HCT116 (cell line): ENCODE measurements around the gene TMEM132D. TPM values are rescaled to one million over a fixed set of nuclear protein-coding genes. Genes with fewer than 3 reads are reported as not detected.

Experiments
- ATAC-seq: fragments of 200-7000 bp; cut with Tn5 transposase; 2 replicates; pipeline ENCODE4 v1.9.1; 2020; ENCODE audit warnings: mild to moderate bottlenecking, moderate library complexity
- BruUV-seq: library from RNA; stranded (reverse); fragments of 400-500 nt; replicated peaks from 2 replicates; lab custom pipeline; 2021; lab: Mats Ljungman, UMichigan
- CTCF ChIA-PET: fragments of 300-600 bp; sonication (Branson Sonifier 250); formaldehyde crosslinking; loops from one replicate; lab custom pipeline; 2021; ENCODE audit warnings: antibody characterized with exemption; lab: Charles Lee
- POLR2A ChIA-PET: fragments of 300-600, 350-600 bp; sonication (Branson Sonifier 250); formaldehyde crosslinking; loops from one replicate; lab custom pipeline; 2021; ENCODE audit warnings: antibody characterized with exemption; lab: Charles Lee
- RAD21 ChIA-PET, 2 experiments: fragments of 300-600 bp; sonication (Branson Sonifier 250); formaldehyde crosslinking; loops; one replicate each; lab custom pipeline; 2023; ENCODE audit warnings: low total read pairs in 2 of 2; ENCODE audit not compliant: uncharacterized antibody in 2 of 2, unreplicated experiment in 2 of 2, low non-redundant PET in 1 of 2; lab: Charles Lee
- DNase-seq: peaks from one replicate; pipeline ENCODE4 v3.0.0-alpha.2; 2010; ENCODE audit warnings: low read depth, low spot score
- H2AFZ ChIP-seq: fragments of 200-600 bp; shearing (Covaris generic), sonication (generic); 2 replicates; pipeline ENCODE4 v1.6.1; 2017; ENCODE audit warnings: low read depth, mixed run types, mixed read lengths, antibody characterized with exemption, low read length; ENCODE audit not compliant: poor library complexity, severe bottlenecking
- H3K27ac ChIP-seq: 2 replicates; pipeline ENCODE4 v1.5.1; 2012; ENCODE audit warnings: low read depth, low read length
- H3K27me3 ChIP-seq: fragments of 200-600 bp; sonication (generic); 2 replicates; pipeline ENCODE4 v1.6.1; 2016; ENCODE audit warnings: mixed run types, low read length, mixed read lengths; ENCODE audit not compliant: insufficient read depth
- H3K36me3 ChIP-seq, 2 experiments: fragments of 200-500 bp in 1 of 2; fragments of 200-600 bp in 1 of 2; sonication (Bioruptor generic) in 1 of 2; sonication (generic) in 1 of 2; 2 replicates each; pipeline versions ENCODE4 v1.5.1 to v1.6.1; 2014 to 2016; ENCODE audit warnings: low read length in 2 of 2, inconsistent platforms in 1 of 2, mixed read lengths in 1 of 2, mixed run types in 1 of 2; ENCODE audit not compliant: insufficient read depth in 2 of 2, control insufficient read depth in 1 of 2
- H3K4me1 ChIP-seq, 2 experiments: fragments of 200-600 bp in 1 of 2; sonication (generic) in 1 of 2; 2 replicates each; pipeline versions ENCODE4 v1.5.1 to v1.6.1; 2012 to 2017; ENCODE audit warnings: low read length in 2 of 2, inconsistent platforms in 1 of 2, mild to moderate bottlenecking in 1 of 2, mixed read lengths in 1 of 2, mixed run types in 1 of 2, moderate library complexity in 1 of 2; ENCODE audit not compliant: insufficient read depth in 2 of 2, control insufficient read depth in 1 of 2
- H3K4me2 ChIP-seq: fragments of 200-600 bp; sonication (generic); 2 replicates; pipeline ENCODE4 v1.6.1; 2017; ENCODE audit warnings: mixed run types, low read length, mixed read lengths
- H3K4me3 ChIP-seq, 2 experiments: fragments of 200-600 bp in 1 of 2; sonication (generic) in 1 of 2; replicated peaks in 1 of 2; 2 replicates each; pipeline ENCODE4 v1.5.1; 2011 to 2016; ENCODE audit warnings: low read length in 2 of 2, control low read depth in 1 of 2, low read depth in 1 of 2, mild to moderate bottlenecking in 1 of 2, mixed read lengths in 1 of 2, mixed run types in 1 of 2
- H3K79me2 ChIP-seq: fragments of 200-600 bp; sonication (generic); 2 replicates; pipeline ENCODE4 v1.6.1; 2017; ENCODE audit warnings: mild to moderate bottlenecking, mixed run types, low read length, moderate library complexity, mixed read lengths; ENCODE audit not compliant: insufficient read depth
- H3K9ac ChIP-seq: fragments of 200-600 bp; sonication (generic); 2 replicates; pipeline ENCODE4 v1.6.1; 2016; ENCODE audit warnings: low read length, mixed read lengths
- H3K9me2 ChIP-seq: fragments of 200-600 bp; sonication (generic), shearing (Covaris generic); 2 replicates; pipeline ENCODE4 v1.6.1; 2017; ENCODE audit warnings: mixed run types, mild to moderate bottlenecking, moderate library complexity; ENCODE audit not compliant: insufficient read depth
- H3K9me3 ChIP-seq, 2 experiments: fragments of 200-500 bp in 1 of 2; fragments of 200-600 bp in 1 of 2; sonication (Bioruptor generic) in 1 of 2; sonication (generic) in 1 of 2; 2 replicates each; pipeline ENCODE4 v1.6.1; 2014 to 2017; ENCODE audit warnings: low read length in 2 of 2, mixed read lengths in 2 of 2, inconsistent platforms in 1 of 2, low read depth in 1 of 2, mild to moderate bottlenecking in 1 of 2, mixed run types in 1 of 2, moderate library complexity in 1 of 2; ENCODE audit not compliant: control insufficient read depth in 1 of 2, insufficient read depth in 1 of 2
- H4K20me1 ChIP-seq: fragments of 200-600 bp; sonication (generic), shearing (Covaris generic); 2 replicates; pipeline ENCODE4 v1.6.1; 2017; ENCODE audit warnings: mixed run types, mild to moderate bottlenecking, moderate library complexity; ENCODE audit not compliant: insufficient read depth
- CBX3 ChIP-seq: IDR thresholded peaks from 2 replicates; pipeline ENCODE4 v1.6.1; 2012; ENCODE audit warnings: low read depth
- EGR1 ChIP-seq: IDR thresholded peaks from 2 replicates; pipeline ENCODE4 v1.6.1; 2012; ENCODE audit warnings: low read depth
- EZH2phosphoT487 ChIP-seq: fragments of 200-600 bp; IDR thresholded peaks from 2 replicates; pipeline ENCODE4 v1.6.1; 2018; ENCODE audit warnings: antibody characterized with exemption, borderline replicate concordance
- POLR2AphosphoS5 ChIP-seq: IDR thresholded peaks from 2 replicates; pipeline ENCODE4 v1.6.1; 2011; ENCODE audit warnings: mild to moderate bottlenecking, low read depth, low read length, moderate library complexity
- RAD21 ChIP-seq: IDR thresholded peaks from 2 replicates; pipeline ENCODE4 v1.6.1; 2012; ENCODE audit warnings: low read depth, mild to moderate bottlenecking
- intact Hi-C: fragments of 100-400 bp; cut with micrococcal nuclease; formaldehyde crosslinking; loops from 2 replicates; pipeline ENCODE4 v1.10.0; 2022
- total RNA-seq: library from RNA; stranded (reverse); gene quantifications from one replicate; pipeline ENCODE4 v1.2.1, GENCODE V29; 2021; ENCODE audit not compliant: unreplicated experiment
- TF ChIP-seq, protein P1 (sequence below), 3 experiments: fragments of 200-600 bp in 1 of 3; sonication (generic) in 1 of 3; IDR thresholded peaks in 2 of 3; conservative IDR thresholded peaks in 1 of 3; 2 replicates each; pipeline ENCODE4 v1.5.1; 2012 to 2017; ENCODE audit warnings: low read depth in 2 of 3, low read length in 2 of 3, antibody characterized with exemption in 1 of 3, borderline replicate concordance in 1 of 3, control low read depth in 1 of 3, mild to moderate bottlenecking in 1 of 3, mixed read lengths in 1 of 3, mixed run types in 1 of 3, moderate library complexity in 1 of 3; ENCODE audit not compliant: insufficient read depth in 1 of 3
- TF ChIP-seq, protein P2 (sequence below): IDR thresholded peaks from 2 replicates; pipeline ENCODE4 v1.6.1; 2012

TMEM132D gene
- total RNA-seq, 1 experiment from 2014 or later, result not detected

GRCh38 chr12:129779033-129779432, 124.8 kb downstream of the TMEM132D start:
- H3K27me3 ChIP-seq, result no peaks in the 10 kb centered on the region
- CTCF ChIA-PET, result no interaction called here

More at GRCh38 chr12:129779033-129779432, 124.8 kb downstream of the TMEM132D start:
- ChIA-PET RAD21 (no interaction called here), POLR2A (no interaction called here)
- TF ChIP-seq EZH2phosphoT487 (no peak), RAD21 (no peak), CBX3 (no peak), POLR2AphosphoS5 (no peak), EGR1 (no peak)
- TF ChIP-seq, protein P1, sequence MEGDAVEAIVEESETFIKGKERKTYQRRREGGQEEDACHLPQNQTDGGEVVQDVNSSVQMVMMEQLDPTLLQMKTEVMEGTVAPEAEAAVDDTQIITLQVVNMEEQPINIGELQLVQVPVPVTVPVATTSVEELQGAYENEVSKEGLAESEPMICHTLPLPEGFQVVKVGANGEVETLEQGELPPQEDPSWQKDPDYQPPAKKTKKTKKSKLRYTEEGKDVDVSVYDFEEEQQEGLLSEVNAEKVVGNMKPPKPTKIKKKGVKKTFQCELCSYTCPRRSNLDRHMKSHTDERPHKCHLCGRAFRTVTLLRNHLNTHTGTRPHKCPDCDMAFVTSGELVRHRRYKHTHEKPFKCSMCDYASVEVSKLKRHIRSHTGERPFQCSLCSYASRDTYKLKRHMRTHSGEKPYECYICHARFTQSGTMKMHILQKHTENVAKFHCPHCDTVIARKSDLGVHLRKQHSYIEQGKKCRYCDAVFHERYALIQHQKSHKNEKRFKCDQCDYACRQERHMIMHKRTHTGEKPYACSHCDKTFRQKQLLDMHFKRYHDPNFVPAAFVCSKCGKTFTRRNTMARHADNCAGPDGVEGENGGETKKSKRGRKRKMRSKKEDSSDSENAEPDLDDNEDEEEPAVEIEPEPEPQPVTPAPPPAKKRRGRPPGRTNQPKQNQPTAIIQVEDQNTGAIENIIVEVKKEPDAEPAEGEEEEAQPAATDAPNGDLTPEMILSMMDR (IDR thresholded peaks at IDR 0.05 in 2 of 3, conservative IDR thresholded peaks at IDR 0.05 in 1 of 3; ENCODE audit: borderline replicate concordance in 1 of 3, insufficient read depth in 1 of 3, low read depth in 2 of 3, low read length in 2 of 3), result no peak
- TF ChIP-seq, protein P2, sequence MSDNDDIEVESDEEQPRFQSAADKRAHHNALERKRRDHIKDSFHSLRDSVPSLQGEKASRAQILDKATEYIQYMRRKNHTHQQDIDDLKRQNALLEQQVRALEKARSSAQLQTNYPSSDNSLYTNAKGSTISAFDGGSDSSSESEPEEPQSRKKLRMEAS, result no peak
- Histone ChIP-seq H4K20me1 (no peaks in the 10 kb centered on the region), H3K9me3 (peaks cover 3 to 38% of the 10 kb centered on the region in 2 experiments; a peak in 2 of 4 replicates), H3K9me2 (no peaks in the 10 kb centered on the region), H3K36me3 (no peaks in the 10 kb centered on the region), H3K27ac (no peak overlapping the region), H3K4me3 (no peak overlapping the region), H3K79me2 (no peaks in the 10 kb centered on the region), H2AFZ (no peak overlapping the region), H3K4me1 (no peaks in the 10 kb centered on the region), H3K4me2 (no peak overlapping the region), H3K9ac (no peak overlapping the region)
- ATAC-seq (no peak), DNase-seq (no peak)
- BruUV-seq, result no TSS peak
- intact Hi-C loops, result no loop called here
